GM21360 (cell line): ENCODE results near the gene VCP.

Source experiments
- ATAC-seq: cut with Tn5 transposase; IDR thresholded peaks from one replicate; pipeline ENCODE4 v1.9.1; 2021; ENCODE audit warnings: mild to moderate bottlenecking, moderate library complexity; ENCODE audit not compliant: unreplicated experiment

VCP gene

DNA sequence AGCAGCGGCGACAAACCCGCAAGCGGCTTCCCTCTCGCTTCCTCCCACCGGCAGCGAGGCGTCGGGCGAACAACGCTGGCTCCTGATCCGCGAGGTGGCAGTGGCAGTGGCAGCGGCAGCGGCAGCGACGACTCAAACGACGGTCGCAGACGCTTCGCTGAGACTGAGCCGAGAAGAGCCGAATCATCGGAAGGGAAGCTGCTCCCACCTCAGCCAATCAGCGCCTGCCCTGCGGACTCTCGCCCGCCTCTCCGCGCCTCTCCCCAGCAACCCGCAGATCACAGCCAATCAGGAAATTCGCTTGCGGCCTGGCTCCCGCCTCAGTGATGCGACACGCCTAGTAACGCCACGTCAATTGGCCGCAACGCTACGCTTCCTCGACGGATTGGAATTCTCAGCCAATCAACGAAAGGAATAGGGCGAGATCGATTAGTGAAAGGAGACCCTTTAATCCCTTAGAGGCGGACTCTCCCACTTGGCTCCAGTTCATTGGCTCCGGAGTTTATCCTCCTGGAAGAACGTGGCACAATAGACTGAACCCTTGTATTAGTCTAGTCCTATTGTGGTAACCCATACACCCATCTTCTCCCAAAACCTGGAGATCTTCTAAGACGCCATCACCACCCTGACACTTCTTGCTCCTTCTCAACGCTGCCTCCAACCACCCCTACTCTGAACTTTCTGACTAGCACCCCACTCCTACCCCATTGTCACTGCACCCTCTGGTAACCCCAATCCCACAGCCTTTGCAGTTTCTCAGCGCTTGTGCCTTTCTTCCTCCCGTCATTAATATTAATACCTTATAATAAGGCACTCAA, at the start of gene VCP:
TSS of gene VCP (minus strand) at position 165 of the 818 bp plus-strand sequence. CDS start 272 bp downstream, outside the sequence.
- ATAC-seq: peak; percentile 79

GRCh38 chr9:35116898-35117551, 44.6 kb upstream of the VCP start:
- peak; percentile 38 for ATAC-seq

DNA sequence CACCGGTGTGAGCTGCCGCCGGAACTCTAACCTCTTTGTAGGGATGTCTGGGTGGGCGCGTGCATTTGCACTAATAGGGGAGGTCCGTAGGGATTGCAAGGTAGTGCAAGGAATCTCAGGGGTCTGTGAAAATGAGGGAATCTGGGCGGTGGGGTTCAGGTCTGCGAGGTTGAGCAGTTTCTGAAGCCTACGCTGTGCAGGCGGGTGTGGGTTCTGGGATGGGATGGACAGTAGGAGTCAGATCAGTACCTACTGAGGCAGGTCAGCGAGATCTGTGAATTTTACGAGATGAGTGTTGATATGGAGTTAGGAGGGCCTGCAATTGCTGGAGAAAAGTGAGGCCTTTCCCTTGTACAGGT, 44.1 kb upstream of the VCP start:
- ATAC-seq: peak; percentile 4

- ATAC-seq: peak; percentile 45
These were observed 43.5 kb upstream of the VCP start, which contains the start of gene ATOSB for GRCh38 chr9:35115680-35116538. ATOSB (minus strand) TSS chr9:35115862; CDS start chr9:35108274, 7,588 bp downstream.

DNA sequence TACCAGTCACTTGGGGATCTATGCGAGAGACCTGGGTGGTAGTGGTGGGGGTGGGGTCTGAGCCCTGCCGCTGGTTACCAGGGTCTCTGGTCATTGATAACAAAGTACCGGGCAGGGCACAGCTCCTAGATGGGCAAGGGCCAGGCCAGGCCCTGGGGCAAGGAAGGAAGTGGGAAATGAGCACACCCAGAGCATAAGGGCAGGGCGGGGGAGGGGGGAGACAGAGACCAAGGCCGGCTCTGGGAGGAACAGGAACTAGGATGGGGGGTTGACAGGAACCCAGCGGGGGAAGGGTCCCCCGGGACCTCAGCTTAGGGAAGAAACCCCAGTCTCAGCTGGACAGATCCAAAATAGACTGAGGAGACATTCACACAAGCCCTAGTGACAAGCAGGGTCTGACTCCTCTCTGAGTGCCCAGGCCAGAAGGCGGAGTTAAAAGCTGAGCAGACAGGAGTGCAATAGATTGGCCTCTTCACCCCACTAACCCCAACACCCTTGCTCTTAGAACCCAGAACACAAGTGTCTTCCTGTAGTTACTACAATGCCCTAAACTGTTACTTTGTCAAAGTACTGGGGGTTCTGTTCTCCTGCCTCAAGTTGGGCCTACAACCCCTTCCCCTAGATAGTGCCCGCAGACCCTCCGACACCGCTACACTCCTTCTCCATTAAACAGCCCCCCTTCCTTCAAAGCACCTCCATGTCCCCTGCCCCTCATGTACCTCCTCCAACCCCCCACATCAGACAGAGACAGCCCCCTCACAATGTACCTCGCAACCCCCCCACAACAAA, 42.6 kb upstream of the VCP start:
- no peak for ATAC-seq

- no peak for ATAC-seq
These were observed 41.9 kb upstream of the VCP start for GRCh38 chr9:35114113-35114839.

DNA sequence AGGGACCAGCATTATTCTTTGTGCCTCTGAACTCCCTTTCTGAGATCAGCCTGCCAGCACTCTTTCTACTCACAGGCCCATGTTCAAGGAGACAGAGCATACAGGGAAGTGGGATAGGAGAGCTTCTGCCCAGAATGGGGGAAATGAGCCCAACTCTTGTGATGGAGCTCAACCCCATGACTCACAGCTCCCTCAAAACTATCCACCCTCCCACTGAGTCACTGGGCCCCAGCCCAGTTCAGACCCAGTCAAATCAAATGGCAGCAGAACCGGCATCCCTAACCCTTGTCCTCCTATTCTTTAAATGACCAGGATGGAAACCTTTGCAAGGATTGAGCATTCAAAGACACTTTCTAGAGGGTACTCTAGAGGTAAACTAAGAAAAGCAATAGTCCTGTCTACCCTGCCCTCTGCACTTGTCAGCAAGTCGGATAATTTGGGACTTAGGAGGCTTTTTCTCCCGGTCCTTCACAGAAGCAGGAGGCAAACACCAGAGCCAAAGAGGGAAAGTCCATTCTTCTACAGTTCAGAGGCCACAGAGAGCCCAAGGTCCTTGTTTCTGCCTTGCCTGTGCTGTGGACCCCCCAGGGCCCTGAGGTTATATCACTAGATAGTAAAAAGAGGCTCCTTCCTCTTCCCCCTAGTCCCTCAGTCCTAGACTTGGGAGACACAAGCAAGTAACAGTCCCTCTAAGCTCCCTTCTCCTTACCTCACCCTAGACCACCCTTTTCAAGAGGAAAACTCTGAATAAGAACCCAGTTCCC, 40.0 kb upstream of the VCP start:
- ATAC-seq: no peak

- peak; percentile 59 for ATAC-seq
These were observed 38.8 kb upstream of the VCP start for GRCh38 chr9:35111001-35111933.

DNA sequence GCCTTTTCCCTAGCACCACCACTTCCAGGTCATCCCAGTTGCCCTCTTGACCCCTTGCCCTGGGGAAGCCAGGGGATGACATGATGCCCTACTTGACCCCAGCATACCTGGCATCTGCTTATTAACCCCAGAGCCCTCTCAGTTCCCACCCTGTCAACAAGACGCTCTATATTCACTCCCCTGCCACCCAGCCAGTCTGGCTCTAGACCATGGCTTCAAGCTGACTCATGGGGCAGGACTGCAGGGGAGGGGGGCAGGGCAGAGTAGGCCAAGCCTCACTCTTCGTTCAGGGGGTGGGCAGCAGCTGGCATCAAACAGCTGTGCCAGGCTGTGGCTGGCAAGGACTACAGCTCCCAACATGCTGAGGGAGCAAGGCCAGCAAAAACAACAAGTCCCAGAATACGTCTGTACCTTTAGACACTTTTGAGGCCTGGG, 37.9 kb upstream of the VCP start:
- no peak for ATAC-seq

DNA sequence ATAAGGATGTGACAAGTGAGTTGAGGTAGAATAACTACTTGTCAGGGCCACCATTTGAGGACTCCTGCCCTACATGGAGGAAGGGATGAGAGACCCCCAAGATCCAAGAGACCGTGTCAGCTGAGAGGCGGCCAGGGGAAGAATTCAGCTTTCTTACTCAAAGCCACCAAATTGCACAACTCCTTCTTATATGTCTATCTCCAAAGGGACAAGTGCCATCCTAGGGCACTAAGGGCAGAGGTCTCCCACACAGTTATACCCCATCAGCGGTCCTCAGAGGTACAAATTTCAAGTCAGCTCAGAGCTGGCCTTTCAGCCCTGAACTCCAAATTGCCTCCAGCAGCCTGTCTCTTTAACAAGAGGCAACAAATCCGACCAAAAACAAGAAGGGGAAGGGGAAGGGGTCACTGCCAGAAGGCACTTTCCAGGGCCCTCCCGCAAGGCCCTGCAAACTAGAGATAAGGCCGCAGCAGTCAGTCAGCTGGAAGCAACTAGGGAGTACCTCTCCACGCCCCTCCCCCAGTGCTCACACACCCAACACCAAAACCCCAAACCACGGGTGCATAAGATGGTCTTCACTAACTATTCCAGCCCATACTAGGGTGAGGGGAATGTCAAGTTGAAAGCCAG, 36.6 kb upstream of the VCP start:
- ATAC-seq: no peak

DNA sequence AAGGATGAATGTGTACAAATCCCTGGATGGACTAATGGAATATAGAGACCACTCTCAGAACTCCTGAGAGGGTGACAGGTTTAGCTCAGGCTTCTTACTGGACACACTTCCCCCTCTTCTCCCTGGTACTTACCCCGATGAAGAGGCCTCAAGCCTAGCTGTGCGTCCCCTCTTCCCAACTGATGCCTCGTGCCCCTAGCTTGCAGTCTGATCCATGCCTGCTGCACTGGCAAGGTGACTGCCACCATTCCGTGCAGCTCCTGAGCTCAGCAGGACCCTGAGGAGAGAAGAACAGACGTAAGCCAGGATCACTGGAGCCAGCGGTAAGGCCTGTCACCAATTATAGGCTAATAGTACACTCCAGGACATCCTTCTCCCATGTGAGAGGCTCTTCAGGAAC, 36.0 kb upstream of the VCP start:
- ATAC-seq: no peak

- ATAC-seq: no peak
These were observed 35.2 kb upstream of the VCP start for GRCh38 chr9:35107297-35108290.

DNA sequence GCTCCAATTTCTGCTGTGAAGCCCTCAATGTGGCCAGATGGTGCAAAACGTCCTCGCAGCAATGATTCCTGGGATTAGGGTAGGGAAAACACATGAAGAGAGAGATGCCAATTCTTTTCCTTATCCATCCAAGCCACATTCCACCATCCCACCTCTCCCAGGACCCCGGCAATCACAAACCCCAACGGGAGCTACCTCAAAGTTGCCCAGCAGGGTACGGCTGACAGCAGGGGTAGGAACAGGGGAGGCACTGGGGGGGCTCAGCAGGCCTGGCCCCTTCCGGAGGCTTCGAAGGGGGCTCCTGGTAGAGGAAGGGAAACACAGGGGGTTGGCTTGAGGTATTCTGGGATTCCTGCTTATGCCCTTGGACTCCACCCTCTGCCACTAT, 33.9 kb upstream of the VCP start:
- no peak for ATAC-seq

DNA sequence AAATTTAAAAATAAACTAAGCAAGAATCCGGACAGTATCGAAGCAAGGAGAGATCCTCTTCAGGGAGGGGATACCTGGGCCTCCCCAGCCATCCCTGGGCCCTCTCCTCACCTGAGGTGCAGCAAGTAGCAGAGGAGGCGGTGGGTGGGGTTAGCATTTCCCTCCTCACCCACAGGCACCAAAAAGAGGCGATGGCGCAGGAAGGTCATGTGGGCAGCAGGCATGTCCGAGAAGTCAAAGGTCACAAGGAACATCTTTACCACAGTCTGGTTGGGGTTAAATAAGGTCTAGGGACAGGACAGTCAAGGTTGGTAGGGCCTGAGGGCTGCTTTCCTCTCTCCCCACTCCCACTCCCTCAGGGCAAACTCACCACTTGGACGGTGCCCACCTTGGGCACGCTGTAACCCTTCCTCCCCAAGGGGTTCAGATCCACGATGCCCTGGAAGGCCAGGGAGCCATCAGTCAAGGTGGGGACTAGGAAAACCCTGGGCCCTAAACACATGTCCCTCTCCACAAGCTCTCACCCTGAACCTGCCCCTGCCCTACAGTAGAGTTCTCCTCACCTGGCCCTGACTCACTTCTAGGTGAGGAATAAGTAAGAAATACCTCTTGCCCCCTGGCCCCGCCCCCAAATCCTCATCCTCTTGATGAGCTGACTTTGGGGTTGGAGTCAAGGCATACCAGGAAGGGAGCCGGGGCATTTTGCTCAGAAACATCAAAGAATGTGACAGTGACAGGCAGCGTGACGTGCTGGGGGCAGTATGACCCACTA, 33.3 kb upstream of the VCP start:
- no peak for ATAC-seq

GRCh38 chr9:35105126-35105525, 32.7 kb upstream of the VCP start:
- no peak for ATAC-seq

DNA sequence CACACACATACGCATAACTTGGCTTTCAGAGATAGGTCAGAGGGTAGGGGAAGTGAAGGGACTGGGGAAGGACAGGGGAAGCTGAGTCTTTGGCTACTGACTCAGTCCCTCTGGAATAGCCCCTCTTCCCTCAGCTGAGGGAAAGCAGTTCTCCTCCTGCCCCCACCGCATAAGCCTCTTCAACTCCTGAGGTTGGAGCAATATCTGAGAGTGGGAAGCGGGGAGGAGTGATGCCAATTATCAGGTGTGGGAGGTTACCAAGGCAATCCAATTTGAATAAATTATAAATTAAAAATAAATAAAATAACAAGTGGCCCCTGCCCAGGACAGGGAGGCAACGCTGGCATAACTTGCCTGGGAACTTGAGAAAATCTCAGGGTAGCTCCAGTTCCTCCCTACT, 32.2 kb upstream of the VCP start:
- no peak for ATAC-seq
